WERI-Rb-1 (cell line): ENCODE data around the gene KREMEN1.
A peak's percentile ranks its signal among the peaks of the same experiment; 100 is the strongest.

Experiments
- DNase-seq: peaks from one replicate; pipeline ENCODE4 v3.0.0-alpha.2; 2020
- H3K27ac ChIP-seq: fragments of 250-450 bp; sonication (Bioruptor Pico); 2 replicates; pipeline ENCODE4 v1.5.1; 2020; ENCODE audit warnings: mild to moderate bottlenecking, moderate library complexity
- H3K27me3 ChIP-seq: fragments of 250-450 bp; sonication (Bioruptor Pico); 2 replicates; pipeline ENCODE4 v1.5.1; 2021; ENCODE audit warnings: mild to moderate bottlenecking, low read depth, moderate library complexity; ENCODE audit not compliant: insufficient read depth, severe bottlenecking
- H3K36me3 ChIP-seq: fragments of 250-450 bp; sonication (Bioruptor Pico); 2 replicates; pipeline ENCODE4 v1.5.1; 2020; ENCODE audit warnings: mild to moderate bottlenecking, moderate library complexity
- H3K4me3 ChIP-seq: 2 replicates; pipeline ENCODE4 v1.5.1; 2011; ENCODE audit warnings: low read depth, mild to moderate bottlenecking, control low read depth, low read length
- H3K9me3 ChIP-seq: fragments of 250-450 bp; sonication (Bioruptor Pico); 2 replicates; pipeline ENCODE4 v1.5.1; 2021; ENCODE audit warnings: mild to moderate bottlenecking, moderate library complexity; ENCODE audit not compliant: severe bottlenecking
- TF ChIP-seq, protein P1 (sequence below): IDR thresholded peaks from 2 replicates; pipeline ENCODE4 v1.5.1; 2011; ENCODE audit warnings: low read depth, mild to moderate bottlenecking, control low read depth, inconsistent platforms, low read length

The KREMEN1 gene

DNA sequence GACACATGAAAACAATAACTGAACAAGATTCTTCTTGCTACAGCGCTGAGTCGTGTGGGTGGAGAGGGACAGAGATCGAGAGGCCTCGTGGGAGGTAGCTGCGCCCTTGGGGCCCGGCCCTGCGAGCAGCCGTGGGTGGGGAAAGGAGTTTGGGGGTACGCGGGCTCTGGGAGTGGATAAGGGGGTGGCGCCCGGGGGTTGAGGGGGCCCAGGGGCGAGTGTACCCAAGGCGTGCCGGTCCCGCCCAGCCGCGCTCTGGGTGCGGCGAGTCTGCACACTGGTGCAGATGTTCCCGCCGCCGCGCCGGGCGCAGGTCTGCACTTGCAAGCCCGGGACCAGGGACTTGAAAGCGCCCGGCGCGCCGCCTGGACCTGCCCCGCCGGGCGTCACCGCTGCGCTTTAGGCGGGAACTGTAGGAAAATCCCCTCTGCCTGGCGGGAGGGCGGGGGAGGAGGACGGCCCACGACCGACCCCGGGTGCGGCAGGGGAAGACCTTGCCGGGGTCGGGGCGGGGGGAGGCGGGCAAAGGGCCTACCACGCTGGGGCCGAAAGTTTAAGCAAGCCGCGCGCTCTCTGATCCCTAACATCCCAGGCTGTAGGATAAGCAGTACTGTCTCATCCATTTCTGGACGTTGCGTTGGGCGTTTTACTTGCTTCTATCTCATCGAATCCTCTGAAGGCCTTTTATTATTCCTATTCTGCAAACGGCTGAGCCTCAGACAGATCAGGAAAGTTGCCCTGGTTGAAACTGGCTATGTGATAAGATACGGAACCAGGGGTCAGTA, 1.4 kb upstream of the KREMEN1 start:
- Histone ChIP-seq H3K4me3 (no peak overlapping the region), H3K9me3 (peaks cover 2% of the 10 kb centered on the region), H3K27me3 (no peaks in the 10 kb centered on the region), H3K36me3 (no peaks in the 10 kb centered on the region), H3K27ac (no peak overlapping the region)
- TF ChIP-seq, protein P1, sequence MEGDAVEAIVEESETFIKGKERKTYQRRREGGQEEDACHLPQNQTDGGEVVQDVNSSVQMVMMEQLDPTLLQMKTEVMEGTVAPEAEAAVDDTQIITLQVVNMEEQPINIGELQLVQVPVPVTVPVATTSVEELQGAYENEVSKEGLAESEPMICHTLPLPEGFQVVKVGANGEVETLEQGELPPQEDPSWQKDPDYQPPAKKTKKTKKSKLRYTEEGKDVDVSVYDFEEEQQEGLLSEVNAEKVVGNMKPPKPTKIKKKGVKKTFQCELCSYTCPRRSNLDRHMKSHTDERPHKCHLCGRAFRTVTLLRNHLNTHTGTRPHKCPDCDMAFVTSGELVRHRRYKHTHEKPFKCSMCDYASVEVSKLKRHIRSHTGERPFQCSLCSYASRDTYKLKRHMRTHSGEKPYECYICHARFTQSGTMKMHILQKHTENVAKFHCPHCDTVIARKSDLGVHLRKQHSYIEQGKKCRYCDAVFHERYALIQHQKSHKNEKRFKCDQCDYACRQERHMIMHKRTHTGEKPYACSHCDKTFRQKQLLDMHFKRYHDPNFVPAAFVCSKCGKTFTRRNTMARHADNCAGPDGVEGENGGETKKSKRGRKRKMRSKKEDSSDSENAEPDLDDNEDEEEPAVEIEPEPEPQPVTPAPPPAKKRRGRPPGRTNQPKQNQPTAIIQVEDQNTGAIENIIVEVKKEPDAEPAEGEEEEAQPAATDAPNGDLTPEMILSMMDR: no peak
- no peak for DNase-seq

DNA sequence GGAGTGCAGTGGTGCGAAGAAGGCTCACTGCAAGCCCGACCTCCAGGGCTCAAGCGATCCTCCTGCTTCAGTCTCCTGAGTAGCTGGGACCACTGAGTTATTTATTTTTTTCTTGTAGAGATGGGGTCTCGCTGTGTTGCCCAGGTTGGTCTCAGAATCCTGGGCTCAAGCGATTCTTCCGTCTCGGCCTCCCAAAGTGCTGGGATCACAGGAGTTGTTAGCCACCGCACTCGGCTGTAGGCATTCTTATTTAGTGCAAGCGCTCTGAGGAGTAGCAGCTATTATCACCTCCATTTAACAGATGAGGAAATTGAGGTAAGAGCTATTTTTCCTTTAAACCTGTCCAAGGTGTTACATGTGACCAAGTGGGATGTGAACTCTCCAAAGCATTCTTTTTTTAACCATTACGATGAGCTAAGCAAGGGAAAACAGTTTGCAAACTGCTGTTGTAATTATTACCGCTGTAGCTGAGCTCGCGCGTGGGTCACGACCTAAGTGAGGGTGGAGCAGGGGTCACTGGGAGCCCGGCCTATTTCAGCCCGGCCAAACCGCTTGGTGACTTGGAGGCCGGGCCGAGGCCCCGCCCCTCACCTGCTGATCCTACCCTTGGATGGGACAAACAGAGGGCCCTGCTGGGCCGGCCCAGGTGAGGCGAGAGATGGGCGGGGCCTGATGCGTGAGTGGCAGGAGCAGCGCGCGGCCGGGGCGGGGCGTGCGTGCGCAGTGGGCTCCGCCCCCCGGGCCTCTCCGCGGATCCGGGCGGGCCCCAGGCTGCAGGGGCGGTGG, 449 bp upstream of the KREMEN1 start:
- Histone ChIP-seq H3K27ac (no peak overlapping the region), H3K36me3 (no peaks in the 10 kb centered on the region), H3K9me3 (peaks cover 2% of the 10 kb centered on the region), H3K4me3 (peak overlapping the region; percentile 25), H3K27me3 (no peaks in the 10 kb centered on the region)
- DNase-seq: peak; percentile 89
- TF ChIP-seq, protein P1: no peak

DNA sequence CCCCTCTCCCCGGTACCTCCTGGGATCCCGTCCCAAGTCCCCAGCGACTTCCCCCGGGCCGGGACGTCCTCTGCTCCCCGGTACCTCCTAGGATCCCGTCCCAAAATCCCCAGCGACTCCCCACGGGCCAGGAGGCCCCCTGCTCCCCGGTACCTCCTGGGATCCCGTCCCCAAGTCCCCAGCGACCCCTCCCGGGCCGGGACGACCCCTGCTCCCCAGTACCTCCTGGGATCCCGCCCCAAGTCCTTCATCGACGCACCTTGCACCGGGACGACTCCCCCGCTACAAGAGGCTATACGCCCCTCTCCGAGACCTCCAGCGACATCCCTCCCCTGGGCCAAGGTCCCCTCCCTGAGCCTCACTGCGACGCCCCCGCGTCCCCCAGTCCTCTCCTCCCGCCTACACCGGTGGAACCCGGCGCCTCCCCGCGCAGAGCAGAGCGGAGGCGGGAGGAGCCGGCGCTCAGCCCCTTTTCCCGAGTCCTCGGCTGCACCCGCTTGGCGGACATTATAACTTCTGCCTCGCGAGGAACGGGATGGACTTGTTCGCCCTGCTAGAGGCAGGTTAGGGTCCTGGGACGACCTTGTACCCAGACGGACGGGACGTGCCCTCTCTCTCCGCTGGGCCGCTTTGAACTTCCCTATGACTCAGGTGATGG, 912 bp downstream of the KREMEN1 start:
- DNase-seq: no peak
- H3K4me3 ChIP-seq: peak overlapping the region; percentile 53
- no peaks in the 10 kb centered on the region for H3K27me3 ChIP-seq
- TF ChIP-seq, protein P1: no peak
- H3K9me3 ChIP-seq: peaks cover 2% of the 10 kb centered on the region
- no peak overlapping the region for H3K27ac ChIP-seq
- H3K36me3 ChIP-seq: no peaks in the 10 kb centered on the region

DNA sequence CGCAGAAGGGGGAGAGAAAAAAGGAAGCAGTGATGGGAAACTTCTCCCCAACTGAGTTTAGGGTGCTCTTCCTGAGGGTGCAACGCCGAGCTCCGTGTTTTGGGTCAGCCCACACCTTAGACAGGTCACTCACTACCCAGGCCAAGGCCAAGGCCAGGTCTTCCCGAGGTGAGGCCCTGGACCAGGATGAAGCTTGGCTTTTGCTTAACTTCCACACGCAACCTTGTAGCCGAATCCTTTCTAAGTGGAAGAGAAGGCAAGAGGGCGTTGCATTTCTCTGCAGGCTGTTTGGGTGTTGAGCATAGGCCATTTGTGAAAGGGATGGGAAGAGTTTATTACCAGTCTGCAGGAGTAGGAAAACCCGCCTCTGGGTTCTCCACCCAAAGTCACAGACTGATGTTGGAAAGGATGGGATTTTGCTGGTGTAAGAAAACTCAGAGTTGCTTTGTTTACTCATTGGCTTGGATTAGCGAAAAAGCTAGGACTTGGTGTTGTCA, 1.5 kb downstream of the KREMEN1 start:
- TF ChIP-seq, protein P1: no peak
- DNase-seq: no peak
- no peak overlapping the region for H3K27ac ChIP-seq
- no peaks in the 10 kb centered on the region for H3K27me3 ChIP-seq
- H3K4me3 ChIP-seq: no peak overlapping the region
- H3K36me3 ChIP-seq: no peaks in the 10 kb centered on the region
- H3K9me3 ChIP-seq: peaks cover 2% of the 10 kb centered on the region

DNA sequence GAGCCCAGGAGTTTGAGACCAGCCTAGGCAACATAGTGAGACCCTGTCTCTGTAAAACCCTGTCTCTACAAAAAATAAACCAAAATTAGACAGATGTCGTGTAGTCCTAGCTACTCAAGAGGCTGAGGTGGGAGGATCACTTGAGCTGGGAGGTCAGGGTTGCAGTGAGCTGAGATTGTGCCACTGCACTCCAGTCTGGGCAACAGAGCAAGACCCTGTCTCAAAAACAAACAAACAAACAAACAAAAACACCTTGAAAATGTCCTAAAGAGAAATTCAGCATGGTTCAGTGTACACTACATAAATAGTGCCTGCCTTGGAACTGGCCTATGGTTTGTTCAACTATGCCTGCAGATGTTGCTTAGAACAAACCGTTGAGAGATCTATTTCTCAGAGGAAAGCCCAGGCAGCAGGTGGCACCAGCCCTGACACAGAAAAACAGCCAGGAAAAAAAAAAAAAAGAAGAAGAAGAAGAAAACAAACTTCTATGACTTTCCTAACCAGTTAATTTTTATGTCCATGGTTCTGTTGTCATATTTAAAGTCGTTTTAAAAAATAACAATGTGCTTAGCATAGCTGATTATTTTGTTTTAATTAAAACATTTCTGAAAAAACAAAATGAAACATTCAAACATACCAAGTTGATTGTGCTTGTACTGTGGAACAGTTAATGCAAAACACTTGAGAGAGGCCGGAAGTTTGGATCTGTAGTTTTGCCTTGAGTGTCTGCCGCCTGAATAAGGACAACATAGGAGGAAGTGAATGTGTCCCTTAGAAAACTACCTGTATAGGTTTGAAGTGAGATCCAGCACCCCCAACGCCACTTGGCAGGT, 5.4 kb downstream of the KREMEN1 start:
- TF ChIP-seq, protein P1: no peak
- Histone ChIP-seq H3K27ac (no peak overlapping the region), H3K4me3 (no peak overlapping the region), H3K36me3 (no peaks in the 10 kb centered on the region), H3K27me3 (no peaks in the 10 kb centered on the region), H3K9me3 (peaks cover 2% of the 10 kb centered on the region)
- no peak for DNase-seq
